Heart right ventricle (tissue), 16 donors: ENCODE results near the gene IDH3G. TPM values are rescaled to one million over a fixed set of nuclear protein-coding genes. Genes with fewer than 3 reads are reported as not detected.

ENCODE experiments used
- ATAC-seq, 8 donors: fragments of 200-7000 bp; cut with Tn5 transposase; one replicate each; pipeline ENCODE4 v1.9.1; 2020; ENCODE audit warnings: mild to moderate bottlenecking in 8 of 8, moderate library complexity in 8 of 8, moderate number of reproducible peaks in 1 of 8
- DNase-seq, 2 donors: peaks; one replicate each; pipeline ENCODE4 v3.0.0-alpha.2; 2020
- H3K27ac ChIP-seq, 10 donors: fragments of 200-600 bp; sonication (generic) in 2 of 10; one replicate each; pipeline versions ENCODE4 v1.5.0 to v1.8.0; 2020 to 2022; ENCODE audit warnings: mild to moderate bottlenecking in 3 of 10
- H3K27me3 ChIP-seq, 7 donors: fragments of 200-600 bp; one replicate each; pipeline ENCODE4 v1.8.0; 2021 to 2022; ENCODE audit warnings: mild to moderate bottlenecking in 2 of 7
- H3K36me3 ChIP-seq, 9 donors: fragments of 200-600 bp; sonication (generic) in 1 of 9; one replicate each; pipeline versions ENCODE4 v1.5.0 to v1.8.0; 2020 to 2022; ENCODE audit warnings: mild to moderate bottlenecking in 2 of 9
- H3K4me1 ChIP-seq, 9 donors: fragments of 200-600 bp; sonication (generic) in 1 of 9; one replicate each; pipeline versions ENCODE4 v1.5.0 to v1.8.0; 2020 to 2022; ENCODE audit warnings: mild to moderate bottlenecking in 4 of 9
- H3K4me3 ChIP-seq, 10 donors: fragments of 200-600 bp; sonication (generic) in 2 of 10; one replicate each; pipeline versions ENCODE4 v1.5.0 to v1.8.0; 2020 to 2022; ENCODE audit warnings: mild to moderate bottlenecking in 7 of 10, moderate library complexity in 2 of 10
- H3K9me3 ChIP-seq, 11 donors: fragments of 200-600 bp in 10 of 11; sonication (generic) in 2 of 11; one replicate each; pipeline versions ENCODE4 v1.5.0 to v1.8.0; 2013 to 2022; ENCODE audit warnings: mild to moderate bottlenecking in 2 of 11, control low read depth in 1 of 11, moderate library complexity in 1 of 11
- CTCF ChIP-seq, 9 donors: fragments of 200-600 bp; sonication (generic) in 2 of 9; IDR thresholded peaks; one replicate each; pipeline versions ENCODE4 v1.5.0 to v1.8.0; 2021 to 2022; ENCODE audit warnings: antibody characterized with exemption in 9 of 9, mild to moderate bottlenecking in 5 of 9, moderate library complexity in 1 of 9
- WGBS, 2 donors: extraction: QIAGEN DNeasy Blood & Tissue Kit; methylation state at CpG; one replicate each; pipeline ENCODE4 v1.1.7; 2013; ENCODE audit warnings: inconsistent platforms in 1 of 2; 5-methylcytosine and 5-hydroxymethylcytosine counted together
- intact Hi-C, 10 donors: fragments of 100-400 bp; cut with DNase I; formaldehyde crosslinking; loops; one replicate each; pipeline versions ENCODE4 v1.11.1 to v1.14.2; 2022
- polyA plus RNA-seq, 2 donors: library from polyadenylated mRNA; stranded (reverse); fragments of 200-250 nt; gene quantifications; one replicate each; pipeline ENCODE4 v1.2.3, GENCODE V29; 2013
- total RNA-seq, 10 donors: library from RNA; stranded (reverse); fragmentation: NEBNext Ultra II Directional in 3 of 10; extraction: Animal tissue kit (Norgen Biotek cat#: 25700) in 3 of 10; gene quantifications; one replicate each; pipeline versions ENCODE4 v1.2.1 to v1.2.4, GENCODE V29; 2021 to 2023
- donor health status: Arrhythmogenic right ventricular cardiomyopathy.
- donor health status: ischemic (EF 13 %, LVEDD 7.1; RV severe dilation, severe dysfunction).
- donor health status: healthy with polysubstance abuse.
- donor health status: DM: no; HTN: yes; CAD: no.
- donor health status: DM: no; HTN: no; CAD: no.
- donor health status: ischemic (EF 25% LVEDD 6.9; RV normal size, moderate dysfunction).
- donor health status: ischemic (EF 25% LVEDD 5.7; RV mildly dilated, moderate dysfunction).
- donor health status: healthy.
- donor health status: DM: yes; HTN: yes; CAD: no.
- donor health status: Ischemic cardiomyopathy.
- donor health status: ischemic (EF 35%, LVEDD 5.7; RV mildly dilated, moderate dysfunction).
- donor health status: nonischemic (EF 11% LVEDD 7.7; RV severe dilation, severe dysfunction).
- donor health status: DM: yes; HTN: yes; CAD: no.
- donor health status: PGD.
- donor health status: ischemic (EF 29% LVEDD 5.4; RV normal size, mild dysfunction).
- donor health status: nonischemic (EF 23%, LVEDD 6.1; RV moderate dilation, normal function).

The IDH3G gene
- total and polyA plus RNA-seq, 12 donors, result 58.7 to 97.2 (median 74.5) TPM

GRCh38 chrX:153769158-153769864 is 24.9 kb downstream of the IDH3G start:
- H3K4me3 ChIP-seq, result no peak overlapping the region
- TF ChIP-seq CTCF (IDR thresholded peaks at IDR 0.05), result no peak
- H3K4me1 ChIP-seq, result peaks cover 2 to 19% (median 12%) of the 10 kb centered on the region in 9 donors
- 88 to 90% methylated on average over 21 to 23 of the region's 23 CpGs for WGBS, 2 donors
- ATAC-seq (no peak), DNase-seq (peak in 1 of 2 donors; percentile 2)
- no peaks in the 10 kb centered on the region for H3K36me3 ChIP-seq
- intact Hi-C loops, result loop anchor here in 2 of 10 donors (5.0 to 10.0 kb wide), 2 partner anchors 183 to 185 kb away; no protein-coding TSS in a partner anchor
- no peak overlapping the region for H3K27ac ChIP-seq
- H3K9me3 ChIP-seq, result no peaks in the 10 kb centered on the region
- peaks cover 0 to 11% (median 0%) of the 10 kb centered on the region in 7 donors for H3K27me3 ChIP-seq

- Histone ChIP-seq H3K9me3 (no peaks in the 10 kb centered on the region), H3K4me1 (peaks cover 3 to 23% (median 15%) of the 10 kb centered on the region in 9 donors), H3K27me3 (peaks cover 0 to 11% (median 0%) of the 10 kb centered on the region in 7 donors), H3K36me3 (no peaks in the 10 kb centered on the region), H3K27ac (no peak overlapping the region), H3K4me3 (no peak overlapping the region)
- no peak for ATAC-seq
- WGBS, 2 donors, result 70 to 74% methylated on average over 14 to 22 of the region's 22 CpGs
- TF ChIP-seq CTCF (IDR thresholded peaks at IDR 0.05), result no peak
- intact Hi-C loops, result loop anchor here in 2 of 10 donors (5.0 to 10.0 kb wide), 2 partner anchors 184 to 186 kb away; no protein-coding TSS in a partner anchor
- peak in 1 of 2 donors; percentile 5 for DNase-seq
Observed at GRCh38 chrX:153768311-153769157, 25.6 kb downstream of the IDH3G start.

- H3K27ac ChIP-seq, result no peak overlapping the region
- no peak for ATAC-seq
- H3K9me3 ChIP-seq, result no peaks in the 10 kb centered on the region
- intact Hi-C loops, result loop anchor here in 2 of 10 donors (5.0 to 10.0 kb wide), 2 partner anchors 185 to 187 kb away; no protein-coding TSS in a partner anchor
- no peak overlapping the region for H3K4me3 ChIP-seq
- TF ChIP-seq CTCF (IDR thresholded peaks at IDR 0.05), result no peak
- H3K36me3 ChIP-seq, result no peaks in the 10 kb centered on the region
- WGBS, 2 donors, result 98 to 99% methylated on average over 9 to 20 of the region's 20 CpGs
- peaks cover 0 to 11% (median 0%) of the 10 kb centered on the region in 7 donors for H3K27me3 ChIP-seq
- DNase-seq, result peak in 1 of 2 donors; percentile 2
- peaks cover 3 to 23% (median 15%) of the 10 kb centered on the region in 9 donors for H3K4me1 ChIP-seq
Observed at GRCh38 chrX:153767674-153768055, 26.5 kb downstream of the IDH3G start.
